Eye (tissue), 1 donor: ENCODE results near the gene PNPT1.
"Not testable (repeated sequence)": the region's sequence is repeated elsewhere in the genome, so short reads cannot be mapped to it uniquely, and the experiment has no call there.

Experiments
- DNase-seq: peaks from one replicate; pipeline ENCODE4 v3.0.0-alpha.2; 2015

PNPT1 gene

DNA sequence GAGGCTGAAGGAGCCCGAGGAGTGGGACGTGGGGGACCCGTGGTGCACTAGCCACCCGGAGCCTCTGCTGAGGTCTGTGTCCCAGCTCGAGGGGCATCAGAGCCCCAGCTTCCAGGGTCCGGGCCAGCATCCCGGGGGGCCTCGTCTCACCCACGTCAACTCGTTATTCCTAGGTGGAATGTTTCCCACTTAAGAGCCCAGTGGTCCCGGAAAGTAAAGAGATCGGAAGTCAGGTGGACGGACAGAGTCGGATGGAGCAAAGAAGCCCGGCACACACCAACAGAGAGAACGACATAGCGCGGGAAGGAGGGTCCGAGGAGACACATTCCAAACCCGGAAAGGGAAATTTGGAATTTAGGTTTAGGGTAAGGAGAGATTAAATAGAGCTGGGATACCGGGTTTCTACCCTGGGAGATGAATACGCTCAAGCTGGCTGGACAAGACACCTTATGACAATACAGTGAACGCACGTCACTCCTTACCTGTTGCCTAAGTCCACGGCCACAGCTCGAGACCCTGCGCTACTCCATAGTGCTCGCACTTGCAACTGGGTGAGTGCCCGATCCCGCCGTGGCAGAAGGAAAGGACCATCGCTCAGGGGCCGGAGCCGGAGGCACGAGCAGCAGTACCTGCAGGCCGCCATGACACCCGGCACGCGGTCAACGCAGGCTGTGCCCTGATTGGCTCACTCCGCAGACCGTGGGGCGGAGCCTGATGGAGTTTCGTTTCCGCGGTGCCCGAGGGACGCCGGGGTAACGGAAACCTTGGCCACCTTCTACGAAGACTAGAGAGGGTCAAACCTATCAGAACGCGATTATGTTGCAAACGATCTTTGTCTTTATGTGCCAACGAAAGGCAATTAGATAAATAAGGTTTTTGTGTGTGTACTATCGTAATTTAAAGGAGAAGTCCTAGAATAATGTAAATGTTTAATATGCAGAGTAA is at the start of gene PNPT1:
PNPT1 (minus strand) TSS at position 664 of the 945 bp plus-strand sequence; CDS start at position 643, 21 bp downstream.
- peak; percentile 98 for DNase-seq

DNA sequence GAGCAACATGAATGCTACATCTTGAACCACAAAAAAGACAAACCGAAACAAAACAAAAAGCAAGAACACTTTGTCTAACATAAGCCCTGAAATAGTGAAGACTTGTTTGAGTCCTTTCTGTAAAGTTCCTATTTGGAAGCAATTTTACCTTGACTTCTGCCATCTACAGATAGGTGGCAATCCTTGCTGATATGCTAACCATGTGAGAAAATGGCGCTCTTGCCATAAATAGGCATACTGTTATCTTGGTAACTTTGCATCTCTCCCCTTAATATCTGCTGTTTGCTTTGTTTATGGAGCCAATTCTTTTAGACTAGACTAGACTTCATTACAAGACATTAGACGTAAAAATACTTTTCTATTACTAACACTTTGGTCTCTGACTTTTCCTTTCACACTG is 49.4 kb upstream of the PNPT1 start:
- DNase-seq, result no peak

DNA sequence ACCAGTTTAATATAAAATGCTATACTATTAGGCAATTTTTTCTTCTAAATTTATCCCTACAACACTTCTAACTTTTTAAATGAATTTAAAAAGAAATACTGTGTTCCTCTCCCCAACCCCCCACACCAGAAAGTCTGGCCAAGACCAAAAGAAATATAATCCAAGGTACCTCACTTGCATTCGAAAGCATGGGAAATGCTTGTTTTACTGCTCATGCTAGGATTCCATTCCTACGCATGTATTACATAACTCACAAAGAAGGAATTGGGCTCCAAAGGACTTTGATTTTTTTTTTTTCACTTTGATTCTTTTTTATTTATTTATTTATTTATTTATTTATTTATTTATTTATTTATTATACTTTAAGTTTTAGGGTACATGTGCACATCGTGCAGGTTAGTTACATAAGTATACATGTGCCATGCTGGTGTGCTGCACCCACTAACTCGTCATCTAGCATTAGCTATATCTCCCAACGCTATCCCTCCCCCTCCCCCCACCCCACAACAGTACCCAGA is 42.4 kb upstream of the PNPT1 start:
- not testable (repeated sequence) for DNase-seq

DNA sequence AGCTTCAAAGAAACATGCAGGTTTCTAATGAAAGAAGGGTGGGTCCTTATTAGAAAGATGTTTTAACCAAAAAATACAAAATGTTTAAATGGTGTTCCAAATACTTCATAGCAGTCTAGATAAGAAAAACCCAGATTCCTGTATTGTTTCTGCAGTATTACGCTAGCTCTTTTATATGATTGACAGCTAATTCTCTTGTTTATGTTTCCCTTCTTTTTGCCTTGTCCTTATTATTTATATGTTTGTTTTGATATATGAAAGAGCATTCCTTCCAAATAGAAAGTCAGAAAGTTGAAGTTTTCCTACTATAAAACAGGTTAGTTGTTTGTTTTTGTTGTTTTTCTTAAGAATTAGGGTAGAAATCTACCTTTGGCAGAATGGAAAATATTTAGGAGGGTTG is 41.1 kb upstream of the PNPT1 start:
- no peak for DNase-seq

DNA sequence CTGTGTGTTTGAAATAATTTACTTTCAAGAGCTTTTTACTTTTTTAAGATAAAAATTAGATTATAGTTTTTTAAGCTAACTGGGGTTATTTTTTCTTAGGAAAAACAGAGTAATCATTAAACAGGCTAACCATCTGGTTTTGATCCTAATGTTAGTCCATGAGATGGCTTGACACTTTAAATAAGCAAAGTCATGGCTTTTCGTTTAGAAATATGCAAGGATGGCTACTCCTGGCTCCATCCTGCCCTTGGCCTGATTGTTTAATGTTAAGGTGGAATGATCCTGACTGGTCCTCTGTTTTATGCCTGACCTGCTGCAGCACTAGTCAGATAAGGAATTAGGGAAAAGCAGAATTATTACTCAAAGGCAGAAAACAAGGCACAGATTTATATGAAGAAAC is 39.7 kb upstream of the PNPT1 start:
- DNase-seq, result no peak

DNA sequence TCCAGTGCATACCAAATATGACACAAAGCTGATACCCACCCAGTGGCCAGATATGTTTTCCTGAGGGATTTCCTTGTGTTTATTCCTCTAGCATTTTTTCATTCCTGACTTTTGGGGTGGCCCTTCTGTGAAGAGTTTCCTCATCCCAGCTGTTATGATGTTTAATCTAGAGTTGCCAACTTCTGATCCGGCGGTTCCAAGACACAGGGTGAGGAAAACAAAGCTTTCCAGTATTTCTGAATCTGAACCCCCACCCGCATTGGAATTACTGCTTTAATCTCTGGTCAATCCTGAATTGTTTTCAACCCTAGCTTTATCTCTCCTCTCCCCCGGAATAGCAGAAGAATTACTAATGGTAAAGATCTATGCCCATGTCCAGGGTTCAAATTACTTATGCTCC is 39.2 kb upstream of the PNPT1 start:
- DNase-seq, result no peak

DNA sequence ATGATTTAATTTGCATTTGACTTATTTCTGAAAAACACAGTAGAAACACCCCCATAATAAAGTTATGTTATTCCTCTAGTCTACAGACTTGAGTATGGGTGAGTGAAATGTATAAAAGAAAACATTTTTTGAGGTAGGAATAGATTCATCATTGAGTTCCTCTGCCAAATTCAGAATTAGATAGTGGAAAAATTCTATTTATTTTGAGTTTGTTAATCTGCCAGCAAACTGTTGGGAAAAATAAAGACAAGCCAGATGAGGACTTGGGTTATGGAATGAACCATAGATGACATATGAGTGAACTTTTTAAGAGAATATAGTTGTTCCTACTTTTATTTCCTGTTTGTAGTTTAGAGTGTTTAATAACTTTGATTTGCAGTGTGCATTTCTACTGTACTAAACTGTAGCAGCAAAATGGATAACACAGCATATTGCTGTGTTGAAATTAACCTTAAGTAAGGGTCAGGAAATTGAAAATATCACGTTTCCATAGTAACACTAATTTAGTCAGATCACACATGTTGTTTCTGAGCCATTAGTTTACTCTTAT is 35.6 kb upstream of the PNPT1 start:
- DNase-seq, result no peak

DNA sequence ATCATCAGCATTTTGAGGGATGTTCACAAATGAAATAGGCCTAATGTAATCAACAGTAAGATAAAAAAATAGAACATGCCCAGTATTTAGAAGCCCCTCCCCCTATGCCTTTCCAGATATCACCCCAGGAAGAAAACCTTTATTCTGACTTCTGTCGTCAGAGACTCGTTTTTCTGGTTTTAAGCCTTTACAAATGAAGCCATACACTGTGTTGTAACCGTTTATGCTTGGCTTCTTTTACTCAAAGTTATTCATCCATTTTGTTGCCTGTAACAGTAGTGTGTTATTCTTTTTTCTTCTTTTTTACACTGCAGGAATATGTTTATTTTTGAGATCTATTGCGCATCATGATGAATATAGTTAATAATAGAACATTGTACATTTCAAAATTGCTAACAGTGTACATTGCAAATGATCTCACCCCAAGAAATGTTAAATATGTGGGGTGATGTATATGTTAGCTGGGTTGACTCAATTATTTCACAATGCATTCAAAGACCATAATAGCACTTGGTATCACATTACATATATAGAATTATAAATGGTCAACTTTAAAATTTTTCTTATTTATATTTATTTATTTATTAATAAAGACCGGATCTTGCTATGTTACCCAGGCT is 28.1 kb upstream of the PNPT1 start:
- peak; percentile 23 for DNase-seq

DNA sequence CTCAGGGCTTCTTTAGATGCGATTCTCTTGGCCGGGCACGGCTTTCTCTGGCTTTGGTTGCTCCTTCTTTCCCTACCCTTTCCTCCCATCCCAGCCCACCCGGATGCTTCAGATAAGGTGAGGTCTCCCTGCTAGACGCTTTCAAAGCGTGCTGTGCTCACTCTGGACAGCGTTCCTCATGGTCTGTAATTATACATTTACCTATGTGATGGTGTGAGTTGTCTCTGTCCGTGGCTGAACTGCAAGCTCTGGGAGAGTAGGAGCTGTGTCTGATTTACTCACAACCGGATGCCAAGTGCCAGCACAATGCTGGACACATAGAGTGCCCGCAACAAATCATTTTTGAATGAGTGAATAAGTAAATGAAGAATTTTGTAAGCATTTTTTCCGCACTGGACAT is 26.8 kb upstream of the PNPT1 start:
- DNase-seq, result no peak

DNA sequence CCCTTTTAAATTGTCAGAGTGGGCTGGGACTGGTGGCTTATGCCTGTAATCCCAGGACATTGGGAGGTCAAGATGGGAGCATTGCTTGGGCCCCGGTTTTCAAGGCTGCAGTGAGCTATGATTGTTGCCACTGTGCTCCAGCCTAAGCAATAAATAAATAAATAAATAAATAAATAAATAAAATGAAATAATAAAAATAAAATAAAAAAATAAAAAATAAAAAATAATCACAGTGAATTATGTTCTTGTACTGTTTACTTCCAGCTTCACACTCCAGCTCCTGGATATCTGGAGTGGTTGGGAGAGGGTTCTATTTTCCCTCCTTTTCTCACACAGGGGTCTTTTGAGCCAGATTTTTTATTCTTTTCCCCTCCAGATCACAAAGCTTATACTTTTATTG is 26.2 kb upstream of the PNPT1 start:
- DNase-seq, result no peak

DNA sequence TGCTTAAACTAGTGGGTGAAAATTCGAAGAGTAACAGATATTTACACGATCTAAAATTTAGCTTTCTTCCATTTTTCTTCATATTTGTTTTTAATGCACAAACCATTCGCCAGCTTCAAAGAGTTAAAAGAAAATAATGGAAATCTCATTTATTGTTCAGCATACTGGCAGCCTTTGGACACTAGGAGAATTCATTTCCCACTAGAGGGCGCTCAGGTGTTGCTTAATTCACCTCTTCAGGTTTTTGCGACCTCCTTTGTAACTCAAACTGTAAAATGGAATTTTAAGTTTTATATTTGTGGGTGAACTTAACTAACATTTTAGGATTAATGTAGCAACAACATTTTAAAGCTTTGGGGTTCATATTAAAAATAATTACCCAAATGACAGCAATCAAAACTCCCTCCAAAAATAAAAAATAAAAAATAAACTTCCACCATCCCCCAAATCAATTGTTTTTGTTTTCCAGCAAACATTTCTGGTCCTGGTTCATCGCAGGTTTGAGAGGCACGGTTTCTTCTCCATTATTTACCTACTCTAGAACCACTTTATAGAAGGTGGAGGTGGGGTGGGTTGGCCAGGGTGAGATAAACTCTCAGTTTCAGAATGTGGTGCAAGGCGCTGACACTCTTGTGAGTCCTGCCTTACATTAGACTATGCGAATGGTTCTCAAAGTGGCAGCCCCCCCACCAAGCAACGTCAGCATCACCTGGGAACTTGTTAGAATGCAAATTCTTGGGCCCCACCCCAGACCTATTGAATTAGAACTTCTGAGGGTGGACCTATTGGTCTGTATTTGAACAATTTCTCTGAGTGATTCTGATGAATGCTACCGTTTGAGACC is 24.7 kb upstream of the PNPT1 start:
- DNase-seq, result peak; percentile 95

DNA sequence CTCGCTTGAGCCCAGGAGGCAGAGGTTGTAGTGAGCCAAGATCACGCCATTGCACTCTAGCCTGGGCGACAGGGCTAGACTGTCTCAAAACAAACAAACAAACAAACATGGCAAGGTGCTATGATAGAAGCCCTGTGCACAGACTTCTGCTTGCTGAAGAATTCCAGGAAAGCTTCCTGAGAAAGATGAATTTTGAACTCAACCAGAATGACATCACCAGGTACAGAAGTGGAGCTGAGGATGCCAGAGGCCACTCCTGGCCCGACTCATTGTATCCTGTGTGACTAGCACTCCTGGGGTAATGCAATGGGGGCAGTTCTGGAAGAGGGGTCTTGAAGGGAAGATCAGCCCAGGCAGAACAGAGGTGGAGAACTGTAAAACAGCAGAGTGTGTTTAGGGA is 22.0 kb upstream of the PNPT1 start:
- no peak for DNase-seq

DNA sequence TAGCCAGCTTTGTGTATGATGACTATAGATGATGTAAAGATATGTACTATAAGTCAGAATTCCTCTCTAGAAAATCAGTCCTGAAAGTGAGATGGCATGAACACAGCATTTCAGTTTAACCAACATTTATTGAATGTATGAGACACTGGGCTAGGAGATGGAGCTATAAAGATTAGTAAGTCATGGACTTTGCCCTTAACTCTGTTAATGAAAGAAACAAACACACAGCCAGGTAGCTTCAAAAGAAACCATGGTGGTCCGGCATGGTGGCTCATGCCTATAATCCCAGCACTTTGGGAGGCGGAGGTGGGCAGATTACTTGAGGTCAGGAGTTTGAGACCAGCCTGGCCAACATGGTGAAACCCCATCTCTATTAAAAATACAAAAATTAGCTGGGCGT is 21.5 kb upstream of the PNPT1 start:
- not testable (repeated sequence) for DNase-seq

DNA sequence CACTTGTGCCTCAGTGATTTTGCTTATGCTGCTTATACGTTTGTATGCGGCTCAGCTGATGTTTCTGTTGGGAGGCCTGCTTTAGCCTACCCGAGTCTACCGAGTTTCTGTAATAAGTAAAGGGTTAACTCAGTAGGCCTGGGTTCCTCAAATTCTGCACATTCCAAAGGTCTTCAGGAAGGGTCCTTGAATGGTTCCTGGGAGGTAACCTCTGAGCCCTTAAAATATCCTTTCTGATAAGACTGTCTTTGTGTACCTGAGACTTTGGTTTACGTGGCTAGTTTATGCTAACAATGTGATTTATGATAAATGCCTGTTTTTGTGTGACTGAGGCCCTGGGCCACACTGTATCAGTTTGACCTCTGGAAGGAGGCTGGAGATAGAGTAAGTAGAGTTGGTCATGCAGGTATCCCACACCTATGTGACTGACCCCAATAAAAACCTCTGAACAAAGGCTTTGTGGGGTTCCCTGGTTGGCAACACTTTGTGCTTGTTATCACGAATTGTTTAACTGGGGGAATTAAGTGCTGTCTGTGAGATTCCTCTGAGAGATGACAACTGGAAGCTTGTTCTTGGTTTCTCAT is 18.9 kb upstream of the PNPT1 start:
- DNase-seq, result no peak

DNA sequence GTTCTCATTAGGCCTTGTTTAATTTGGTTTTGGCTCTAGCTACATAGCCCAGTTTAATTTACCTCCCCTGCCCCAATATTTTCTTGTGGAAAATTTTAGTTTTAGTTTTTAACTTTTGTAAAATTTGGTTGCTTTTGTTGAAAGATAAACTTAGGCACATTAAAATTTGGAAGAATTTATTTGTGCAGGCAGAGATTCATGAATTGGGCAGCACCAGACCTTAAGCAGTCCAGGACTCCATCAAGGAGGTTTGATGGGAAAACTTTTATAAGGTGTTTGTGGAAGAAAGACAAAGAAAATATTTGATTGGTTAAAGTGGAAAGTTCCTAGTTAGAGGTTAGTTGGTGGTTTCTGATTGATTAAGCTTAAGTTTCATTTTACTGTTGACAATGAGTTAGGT is 16.4 kb upstream of the PNPT1 start:
- DNase-seq, result no peak

DNA sequence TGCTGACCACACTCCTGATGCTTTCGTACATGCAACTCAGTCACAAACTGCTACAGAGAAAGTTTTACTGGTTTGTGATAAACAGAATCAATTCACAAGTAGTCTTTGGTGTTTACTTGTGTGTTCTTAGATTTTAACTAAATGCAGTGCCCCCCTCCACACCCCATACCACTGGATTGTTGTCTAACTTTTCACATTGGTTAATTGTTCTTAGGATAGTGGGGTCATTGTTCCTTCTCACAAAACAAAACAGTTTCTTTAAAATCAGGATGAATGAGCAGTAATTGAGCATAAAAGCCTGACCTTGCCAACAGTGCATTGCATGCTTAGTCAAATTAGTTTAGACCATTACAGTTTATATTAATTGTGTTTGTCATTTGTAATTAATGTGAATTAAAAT is 14.1 kb upstream of the PNPT1 start:
- DNase-seq, result peak; percentile 72

DNA sequence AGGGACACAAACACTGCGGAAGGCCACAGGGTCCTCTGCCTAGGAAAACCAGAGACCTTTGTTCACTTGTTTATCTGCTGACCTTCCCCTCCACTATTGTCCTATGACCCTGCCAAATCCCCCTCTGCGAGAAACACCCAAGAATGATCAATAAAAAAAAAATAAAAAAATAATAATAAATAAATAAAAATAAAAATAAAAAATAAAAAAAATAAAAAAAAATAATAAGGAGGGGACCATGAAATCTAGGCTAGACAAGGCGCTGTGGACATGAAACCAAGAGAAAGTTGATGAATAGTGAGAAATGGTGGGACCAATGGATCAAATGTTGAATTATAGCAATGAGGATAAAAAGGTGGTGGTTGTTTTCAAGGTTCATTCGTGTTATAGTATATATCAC is 12.6 kb upstream of the PNPT1 start:
- DNase-seq, result not testable (repeated sequence)

DNA sequence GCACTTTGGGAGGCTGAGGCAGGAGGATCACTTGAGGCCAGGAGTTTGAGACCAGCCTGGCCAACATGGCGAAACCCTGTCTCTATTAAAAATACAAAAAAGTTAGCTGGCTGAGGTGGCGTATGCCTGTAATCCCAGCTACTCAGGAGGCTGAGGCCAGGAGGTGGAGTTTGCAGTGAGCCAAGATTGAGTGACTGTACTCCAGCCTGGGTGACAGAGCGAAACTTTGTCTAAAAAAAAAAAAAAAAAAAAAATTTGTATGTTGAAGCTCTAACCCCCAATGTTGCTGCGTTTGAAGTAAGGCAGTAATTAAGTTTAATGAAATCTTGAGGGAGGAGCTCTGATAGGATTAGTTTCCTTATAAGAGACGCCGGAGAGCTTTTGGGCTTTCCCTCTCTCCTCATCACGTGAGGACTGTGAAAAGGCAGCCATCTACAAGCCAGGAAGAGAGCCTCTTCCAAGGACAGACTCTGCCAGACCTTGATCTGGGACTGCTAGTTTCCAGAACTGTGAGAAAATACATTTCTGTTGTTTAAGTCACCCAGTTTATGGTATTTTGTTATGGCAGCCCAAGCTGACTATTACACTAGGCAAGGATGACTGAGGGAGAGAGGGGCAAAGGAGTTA is 11.5 kb upstream of the PNPT1 start:
- no peak for DNase-seq

DNA sequence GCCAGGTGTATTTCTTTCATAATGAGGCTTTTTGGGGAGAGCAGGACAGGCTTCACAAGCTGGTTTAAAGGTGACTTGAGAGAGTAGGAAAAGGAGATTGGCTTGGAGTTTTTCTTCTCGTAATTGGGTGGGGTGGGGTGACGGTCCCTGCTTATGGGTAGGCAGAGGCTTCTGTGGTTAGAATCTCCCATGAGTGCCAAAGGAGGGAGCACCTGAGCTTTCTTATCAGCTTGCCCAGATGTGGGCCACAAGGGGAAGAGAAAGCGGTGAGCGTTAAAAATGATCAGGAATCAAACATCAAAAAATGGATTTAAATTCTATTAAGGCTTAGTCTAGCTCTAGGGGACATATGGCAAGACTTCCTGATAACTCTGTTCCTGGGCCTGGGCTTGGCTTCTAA is 9.7 kb upstream of the PNPT1 start:
- DNase-seq, result no peak

DNA sequence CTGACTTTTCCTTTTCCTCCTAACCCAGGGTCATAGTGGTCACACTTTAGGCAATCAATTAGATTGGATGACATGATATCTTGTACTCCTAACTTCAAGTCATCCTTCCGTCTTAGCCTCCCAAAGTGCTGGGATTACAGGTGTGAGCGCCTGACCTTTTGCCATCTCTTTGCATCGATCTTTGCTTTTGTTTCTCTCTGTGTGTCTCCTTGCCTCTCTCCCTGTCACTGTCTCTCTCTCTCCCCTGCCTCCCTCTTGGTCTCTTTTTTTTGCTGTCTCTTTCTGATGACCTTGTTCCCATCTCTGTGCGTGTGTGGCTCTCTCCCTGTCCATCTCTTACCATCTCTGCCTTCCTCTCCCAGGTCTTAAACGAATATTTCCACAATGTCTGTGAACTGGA is 904 bp downstream of the PNPT1 start:
- not testable (repeated sequence) for DNase-seq

DNA sequence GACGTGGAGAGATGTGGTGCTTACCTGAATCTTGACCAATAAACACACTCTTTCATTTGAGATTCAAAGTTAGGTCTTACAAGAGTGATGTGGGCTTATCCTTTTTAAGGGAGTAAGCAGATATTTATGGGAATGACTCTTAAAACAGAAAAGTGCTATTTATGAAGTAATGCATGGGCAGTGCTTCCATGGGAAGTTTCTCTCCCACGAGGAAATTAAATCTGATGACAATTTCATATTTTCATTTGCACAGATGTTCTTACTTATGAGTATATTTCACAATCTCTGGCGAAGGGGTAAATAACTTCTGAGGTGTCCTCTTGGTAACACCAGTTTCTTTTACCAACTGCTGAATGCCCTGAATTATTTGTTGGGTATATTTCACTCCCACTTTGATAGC is 21.0 kb downstream of the PNPT1 start:
- DNase-seq, result no peak

DNA sequence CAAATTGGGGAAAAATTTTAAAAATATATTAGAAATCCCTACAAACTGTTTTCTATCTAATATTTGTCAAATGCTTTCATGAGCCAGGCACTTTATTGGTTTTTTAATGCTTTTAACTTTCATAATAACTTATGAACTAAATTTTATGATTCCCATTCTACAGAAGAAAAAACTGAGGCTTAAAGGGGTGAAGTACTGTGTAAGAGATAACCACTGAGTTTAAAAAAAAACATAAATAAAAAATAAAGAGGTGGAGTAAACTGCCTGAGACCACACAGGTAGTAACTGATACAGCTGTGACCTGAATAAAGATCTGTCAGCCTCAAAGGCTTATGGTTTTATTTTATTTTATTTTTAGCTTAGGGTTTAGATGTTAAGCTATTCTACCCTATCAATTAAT is 24.7 kb downstream of the PNPT1 start:
- no peak for DNase-seq
